GM21825 (cell line): Measurements from ENCODE around the gene STOX2.

Source experiments
- ATAC-seq: cut with Tn5 transposase; IDR thresholded peaks from one replicate; pipeline ENCODE4 v1.9.1; 2021; ENCODE audit warnings: mild to moderate bottlenecking, moderate library complexity; ENCODE audit not compliant: unreplicated experiment

The STOX2 gene

GRCh38 chr4:183905081-183905592 lies at the start of gene STOX2:
Gene STOX2, plus strand, starts transcription at chr4:183905307. Its CDS starts 1,484 bp downstream, at chr4:183906791.
- no peak for ATAC-seq

- no peak for ATAC-seq
These were observed 49.5 kb upstream of the STOX2 start for GRCh38 chr4:183855323-183856190.

- ATAC-seq = no peak
These were observed 48.1 kb upstream of the STOX2 start for GRCh38 chr4:183857040-183857439.

GRCh38 chr4:183858011-183858615 lies 47.0 kb upstream of the STOX2 start:
- no peak for ATAC-seq

GRCh38 chr4:183860119-183860518 lies 45.0 kb upstream of the STOX2 start:
- ATAC-seq = no peak

GRCh38 chr4:183860731-183861130 lies 44.4 kb upstream of the STOX2 start:
- no peak for ATAC-seq

GRCh38 chr4:183861426-183861825 lies 43.7 kb upstream of the STOX2 start:
- ATAC-seq = no peak

GRCh38 chr4:183863155-183863825 lies 41.8 kb upstream of the STOX2 start:
- no peak for ATAC-seq

- ATAC-seq = no peak
These were observed 37.9 kb upstream of the STOX2 start for GRCh38 chr4:183867247-183867646.

- ATAC-seq = no peak
These were observed 34.1 kb upstream of the STOX2 start for GRCh38 chr4:183870997-183871396.

- no peak for ATAC-seq
These were observed 33.5 kb upstream of the STOX2 start for GRCh38 chr4:183871581-183871980.

- no peak for ATAC-seq
These were observed 32.6 kb upstream of the STOX2 start for GRCh38 chr4:183872531-183872930.

GRCh38 chr4:183873409-183874185 lies 31.5 kb upstream of the STOX2 start:
- no peak for ATAC-seq

GRCh38 chr4:183875251-183875825 lies 29.8 kb upstream of the STOX2 start:
- no peak for ATAC-seq

- no peak for ATAC-seq
These were observed 28.7 kb upstream of the STOX2 start for GRCh38 chr4:183876268-183876934.

- ATAC-seq = no peak
These were observed 26.7 kb upstream of the STOX2 start for GRCh38 chr4:183878251-183878970.

- no peak for ATAC-seq
These were observed 19.8 kb upstream of the STOX2 start for GRCh38 chr4:183885205-183885720.

- no peak for ATAC-seq
These were observed 17.8 kb upstream of the STOX2 start for GRCh38 chr4:183887351-183887750.

GRCh38 chr4:183888564-183888963 lies 16.5 kb upstream of the STOX2 start:
- no peak for ATAC-seq
